Measurements from ENCODE around the gene CYTIP.
A peak's percentile ranks its signal among the peaks of the same experiment; 100 is the strongest.

CYTIP gene

GRCh38 chr2:157443795-157444640 is at the start of gene CYTIP:
TSS of gene CYTIP (minus strand) at chr2:157444089. CDS start at chr2:157444020, 69 bp downstream.
- H3K27ac ChIP-seq = no peak within 1 kb of the TSS

GRCh38 chr2:157492189-157492773 is 48.4 kb upstream of the CYTIP start:
- Histone ChIP-seq H3K4me3 (ENCODE audit: low read depth, low read length) (no peak overlapping the region), H3K4me1 (no peaks in the 10 kb centered on the region), H3K27me3 (ENCODE audit: control insufficient read depth, insufficient read depth, low read length) (no peaks in the 10 kb centered on the region), H3K9ac (no peak overlapping the region), H3K27ac (no peak overlapping the region), H2AFZ (no peak overlapping the region), H3K4me2 (ENCODE audit: low read length) (no peak overlapping the region), H3K36me3 (ENCODE audit: control insufficient read depth, insufficient read depth, low read length) (no peaks in the 10 kb centered on the region), H3K79me2 (no peaks in the 10 kb centered on the region), H3K9me3 (ENCODE audit: control insufficient read depth, low read length) (no peaks in the 10 kb centered on the region)
- peak; percentile 61 for TF ChIP-seq CTCF (IDR thresholded peaks at IDR 0.05)

More at GRCh38 chr2:157443795-157444640, at the start of gene CYTIP:
- no peaks in the 10 kb centered on the region for H3K9me3 ChIP-seq (ENCODE audit: control insufficient read depth, low read length)
- no peaks in the 10 kb centered on the region for H3K27me3 ChIP-seq (ENCODE audit: control insufficient read depth, insufficient read depth, low read length)
- H2AFZ ChIP-seq = no peak within 1 kb of the TSS
- H3K36me3 ChIP-seq (ENCODE audit: control insufficient read depth, insufficient read depth, low read length) = no peaks in the 10 kb centered on the region
- no peak within 1 kb of the TSS for H3K4me2 ChIP-seq (ENCODE audit: low read length)
- H3K4me3 ChIP-seq (ENCODE audit: low read depth, low read length) = no peak within 1 kb of the TSS
- TF ChIP-seq CTCF (IDR thresholded peaks at IDR 0.05) = no peak
- no peak within 1 kb of the TSS for H3K9ac ChIP-seq
- H3K79me2 ChIP-seq = no peaks in the 10 kb centered on the region
- H3K4me1 ChIP-seq = no peaks in the 10 kb centered on the region

GRCh38 chr2:157489983-157490382 is 46.1 kb upstream of the CYTIP start:
- TF ChIP-seq CTCF (IDR thresholded peaks at IDR 0.05) = no peak
- Histone ChIP-seq H2AFZ (no peak overlapping the region), H3K4me3 (ENCODE audit: low read depth, low read length) (no peak overlapping the region), H3K36me3 (ENCODE audit: control insufficient read depth, insufficient read depth, low read length) (no peaks in the 10 kb centered on the region), H3K27me3 (ENCODE audit: control insufficient read depth, insufficient read depth, low read length) (no peaks in the 10 kb centered on the region), H3K4me1 (no peaks in the 10 kb centered on the region), H3K9me3 (ENCODE audit: control insufficient read depth, low read length) (no peaks in the 10 kb centered on the region), H3K4me2 (ENCODE audit: low read length) (no peak overlapping the region), H3K79me2 (no peaks in the 10 kb centered on the region), H3K27ac (no peak overlapping the region), H3K9ac (no peak overlapping the region)

- Histone ChIP-seq H3K27me3 (ENCODE audit: control insufficient read depth, insufficient read depth, low read length) (no peaks in the 10 kb centered on the region), H3K79me2 (no peaks in the 10 kb centered on the region), H3K9ac (no peak overlapping the region), H3K4me2 (ENCODE audit: low read length) (no peak overlapping the region), H2AFZ (no peak overlapping the region), H3K27ac (no peak overlapping the region), H3K9me3 (ENCODE audit: control insufficient read depth, low read length) (no peaks in the 10 kb centered on the region), H3K4me1 (no peaks in the 10 kb centered on the region), H3K36me3 (ENCODE audit: control insufficient read depth, insufficient read depth, low read length) (no peaks in the 10 kb centered on the region), H3K4me3 (ENCODE audit: low read depth, low read length) (no peak overlapping the region)
- no peak for TF ChIP-seq CTCF (IDR thresholded peaks at IDR 0.05)
These were observed 45.0 kb upstream of the CYTIP start for GRCh38 chr2:157488877-157489276.

All from parathyroid adenoma (tissue), 2 donors.